Lower lobe of right lung (tissue), 2 donors: ENCODE results near the gene COL23A1. TPM values are rescaled to one million over a fixed set of nuclear protein-coding genes. Genes with fewer than 3 reads are reported as not detected.

Source experiments
- ATAC-seq, 2 donors: fragments of 200-7000 bp; cut with Tn5 transposase; one replicate each; pipeline ENCODE4 v1.9.1; 2020 to 2022; ENCODE audit warnings: mild to moderate bottlenecking in 2 of 2, moderate library complexity in 2 of 2
- DNase-seq: peaks from one replicate; pipeline ENCODE4 v3.0.0-alpha.2; 2020
- H3K27ac ChIP-seq: fragments of 200-600 bp; one replicate; pipeline ENCODE4 v1.8.0; 2022
- H3K27me3 ChIP-seq: fragments of 200-600 bp; one replicate; pipeline ENCODE4 v1.8.0; 2022; ENCODE audit warnings: low read depth
- H3K36me3 ChIP-seq: fragments of 200-600 bp; one replicate; pipeline ENCODE4 v1.8.0; 2022; ENCODE audit warnings: mild to moderate bottlenecking
- H3K4me1 ChIP-seq: fragments of 200-600 bp; one replicate; pipeline ENCODE4 v1.8.0; 2022
- H3K4me3 ChIP-seq: fragments of 200-600 bp; one replicate; pipeline ENCODE4 v1.8.0; 2022; ENCODE audit warnings: mild to moderate bottlenecking
- H3K9me3 ChIP-seq: fragments of 200-600 bp; one replicate; pipeline ENCODE4 v1.8.0; 2022
- intact Hi-C: fragments of 100-400 bp; cut with DNase I; formaldehyde crosslinking; loops from one replicate; pipeline ENCODE4 v1.11.0; 2022
- total RNA-seq: library from RNA; stranded (reverse); fragmentation: NEBNext Ultra II Directional; extraction: Animal tissue kit (Norgen Biotek cat#: 25700); gene quantifications from one replicate; pipeline ENCODE4 v1.2.1, GENCODE V29; 2021
- TF ChIP-seq, protein P1 (sequence below): fragments of 200-600 bp; IDR thresholded peaks from one replicate; pipeline ENCODE4 v1.8.0; 2022; ENCODE audit warnings: antibody characterized with exemption, mild to moderate bottlenecking
- donor health status: DM: no; HTN: yes; CAD: no; lungs with severe emphysema.

Gene COL23A1
- total RNA-seq, 1 donor from 2014 or later = 1.2 TPM

DNA sequence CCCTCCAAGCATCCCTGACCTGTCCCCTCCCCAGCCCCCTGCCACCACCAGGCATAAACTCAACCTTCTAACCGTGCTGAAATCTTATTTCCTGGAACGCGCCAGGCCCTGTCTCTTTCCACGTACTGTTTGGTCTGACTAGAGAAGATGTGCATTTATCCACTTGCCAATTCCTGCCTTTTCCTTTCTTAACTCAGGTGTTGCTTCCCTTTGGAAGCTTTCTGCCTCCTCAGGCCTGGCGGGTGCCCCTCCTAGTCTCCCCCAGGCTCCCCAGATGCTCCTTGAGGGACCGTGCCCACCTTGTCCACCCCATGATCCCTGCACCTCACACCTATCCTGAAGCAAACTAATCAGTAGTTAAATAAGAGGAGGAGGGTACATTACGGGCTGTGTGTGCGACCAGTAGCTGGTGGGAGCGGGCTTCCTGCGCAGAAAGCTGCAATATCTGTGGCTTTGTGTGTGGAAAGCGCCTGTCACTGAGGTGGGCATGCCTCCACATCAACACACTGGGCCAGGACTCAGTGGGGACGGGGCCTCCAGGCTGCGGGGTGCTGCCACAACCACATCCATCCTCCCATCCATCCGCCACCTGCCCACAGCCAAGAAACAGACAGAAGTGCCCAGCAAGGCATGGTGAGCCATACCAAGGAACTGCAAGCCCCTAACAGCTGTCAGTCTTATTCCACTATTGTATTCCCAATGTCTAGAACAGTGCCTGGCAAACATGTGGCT is 73.5 kb downstream of the COL23A1 start:
- intact Hi-C loops = no loop called here
- DNase-seq (no peak), ATAC-seq (no peak)
- no peaks in the 10 kb centered on the region for H3K4me1 ChIP-seq
- H3K27me3 ChIP-seq = no peaks in the 10 kb centered on the region
- no peaks in the 10 kb centered on the region for H3K9me3 ChIP-seq
- H3K27ac ChIP-seq = no peak overlapping the region
- TF ChIP-seq, protein P1, sequence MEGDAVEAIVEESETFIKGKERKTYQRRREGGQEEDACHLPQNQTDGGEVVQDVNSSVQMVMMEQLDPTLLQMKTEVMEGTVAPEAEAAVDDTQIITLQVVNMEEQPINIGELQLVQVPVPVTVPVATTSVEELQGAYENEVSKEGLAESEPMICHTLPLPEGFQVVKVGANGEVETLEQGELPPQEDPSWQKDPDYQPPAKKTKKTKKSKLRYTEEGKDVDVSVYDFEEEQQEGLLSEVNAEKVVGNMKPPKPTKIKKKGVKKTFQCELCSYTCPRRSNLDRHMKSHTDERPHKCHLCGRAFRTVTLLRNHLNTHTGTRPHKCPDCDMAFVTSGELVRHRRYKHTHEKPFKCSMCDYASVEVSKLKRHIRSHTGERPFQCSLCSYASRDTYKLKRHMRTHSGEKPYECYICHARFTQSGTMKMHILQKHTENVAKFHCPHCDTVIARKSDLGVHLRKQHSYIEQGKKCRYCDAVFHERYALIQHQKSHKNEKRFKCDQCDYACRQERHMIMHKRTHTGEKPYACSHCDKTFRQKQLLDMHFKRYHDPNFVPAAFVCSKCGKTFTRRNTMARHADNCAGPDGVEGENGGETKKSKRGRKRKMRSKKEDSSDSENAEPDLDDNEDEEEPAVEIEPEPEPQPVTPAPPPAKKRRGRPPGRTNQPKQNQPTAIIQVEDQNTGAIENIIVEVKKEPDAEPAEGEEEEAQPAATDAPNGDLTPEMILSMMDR = no peak
- H3K36me3 ChIP-seq = no peaks in the 10 kb centered on the region
- H3K4me3 ChIP-seq = no peak overlapping the region

- H3K4me1 ChIP-seq = no peaks in the 10 kb centered on the region
- H3K36me3 ChIP-seq = no peaks in the 10 kb centered on the region
- no peaks in the 10 kb centered on the region for H3K27me3 ChIP-seq
- H3K4me3 ChIP-seq = no peak overlapping the region
- TF ChIP-seq, protein P1 = no peak
- no peaks in the 10 kb centered on the region for H3K9me3 ChIP-seq
- DNase-seq (no peak), ATAC-seq (no peak)
- H3K27ac ChIP-seq = no peak overlapping the region
- intact Hi-C loops = no loop called here
These were observed 74.3 kb downstream of the COL23A1 start for GRCh38 chr5:178515776-178516503.

DNA sequence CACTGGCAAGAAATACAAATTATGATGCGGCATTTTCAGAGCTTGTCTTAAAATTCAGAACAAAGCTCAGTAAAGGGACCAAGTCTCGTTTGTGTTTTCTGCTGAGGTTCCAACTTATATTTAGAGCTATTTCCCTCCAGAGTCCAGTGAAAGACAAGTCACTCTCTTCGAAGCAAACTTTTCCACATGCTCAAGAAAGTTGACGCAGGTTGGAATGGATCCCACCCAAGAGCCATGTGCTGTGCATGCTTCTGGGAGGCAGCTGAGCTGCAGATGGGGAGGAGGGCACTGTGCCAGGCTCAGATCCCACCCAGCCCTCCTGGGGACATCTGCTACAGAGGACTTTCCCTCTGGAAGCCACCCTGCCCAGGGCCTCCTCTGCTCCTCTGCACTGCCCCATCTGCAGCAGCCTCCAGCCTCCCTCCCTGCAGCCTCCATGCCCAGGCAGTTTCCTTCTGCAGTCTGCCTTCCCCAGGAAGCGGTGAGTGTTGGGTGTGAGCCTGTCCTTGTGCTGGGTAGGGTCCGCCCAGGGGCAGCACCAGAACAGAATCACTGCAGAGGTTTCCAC is 75.3 kb downstream of the COL23A1 start:
- ATAC-seq = no peak
- no peaks in the 10 kb centered on the region for H3K9me3 ChIP-seq
- H3K27ac ChIP-seq = no peak overlapping the region
- DNase-seq = no peak
- H3K27me3 ChIP-seq = no peaks in the 10 kb centered on the region
- H3K4me3 ChIP-seq = no peak overlapping the region
- TF ChIP-seq, protein P1 = no peak
- H3K4me1 ChIP-seq = no peaks in the 10 kb centered on the region
- no peaks in the 10 kb centered on the region for H3K36me3 ChIP-seq
- intact Hi-C loops = no loop called here

GRCh38 chr5:178511172-178511571 is 79.0 kb downstream of the COL23A1 start:
- no peak for ATAC-seq
- Histone ChIP-seq H3K4me3 (no peak overlapping the region), H3K9me3 (peaks cover 7% of the 10 kb centered on the region), H3K27ac (no peak overlapping the region), H3K36me3 (no peaks in the 10 kb centered on the region), H3K27me3 (no peaks in the 10 kb centered on the region), H3K4me1 (no peaks in the 10 kb centered on the region)
- intact Hi-C loops = no loop called here
- no peak for DNase-seq
- TF ChIP-seq, protein P1 = no peak

DNA sequence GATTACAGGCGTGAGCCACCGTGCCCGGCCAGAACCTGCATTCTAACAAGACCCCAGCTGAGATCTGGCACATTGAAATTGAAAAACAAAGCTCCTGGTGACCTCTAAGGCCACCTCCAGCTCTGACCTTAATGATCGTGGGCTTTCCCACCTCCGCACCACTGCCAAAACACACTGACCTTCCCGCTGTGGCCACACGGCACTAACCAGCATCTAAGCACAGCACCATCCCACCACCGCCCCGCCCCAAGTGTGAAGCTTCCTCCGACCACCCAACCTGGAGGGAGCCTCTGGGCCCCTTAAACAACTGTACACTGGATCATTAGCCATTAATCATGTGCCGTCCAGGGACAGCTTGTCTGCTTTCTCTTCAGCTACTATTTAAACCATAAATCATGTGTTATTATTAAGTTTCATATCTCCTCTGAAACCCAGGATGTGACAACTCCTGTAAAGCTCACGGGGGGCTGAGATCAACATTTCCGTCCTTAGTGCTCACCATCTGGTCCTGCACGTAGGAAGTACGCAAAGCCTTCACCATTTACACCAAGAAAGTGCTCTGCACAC is 80.6 kb downstream of the COL23A1 start:
- H3K27me3 ChIP-seq = no peaks in the 10 kb centered on the region
- no peak overlapping the region for H3K4me3 ChIP-seq
- DNase-seq (no peak), ATAC-seq (no peak)
- TF ChIP-seq, protein P1 = no peak
- H3K4me1 ChIP-seq = no peaks in the 10 kb centered on the region
- intact Hi-C loops = no loop called here
- peaks cover 7% of the 10 kb centered on the region for H3K9me3 ChIP-seq
- no peak overlapping the region for H3K27ac ChIP-seq
- H3K36me3 ChIP-seq = no peaks in the 10 kb centered on the region
